ENCODE results near the gene ATF3.

ATF3 gene

DNA sequence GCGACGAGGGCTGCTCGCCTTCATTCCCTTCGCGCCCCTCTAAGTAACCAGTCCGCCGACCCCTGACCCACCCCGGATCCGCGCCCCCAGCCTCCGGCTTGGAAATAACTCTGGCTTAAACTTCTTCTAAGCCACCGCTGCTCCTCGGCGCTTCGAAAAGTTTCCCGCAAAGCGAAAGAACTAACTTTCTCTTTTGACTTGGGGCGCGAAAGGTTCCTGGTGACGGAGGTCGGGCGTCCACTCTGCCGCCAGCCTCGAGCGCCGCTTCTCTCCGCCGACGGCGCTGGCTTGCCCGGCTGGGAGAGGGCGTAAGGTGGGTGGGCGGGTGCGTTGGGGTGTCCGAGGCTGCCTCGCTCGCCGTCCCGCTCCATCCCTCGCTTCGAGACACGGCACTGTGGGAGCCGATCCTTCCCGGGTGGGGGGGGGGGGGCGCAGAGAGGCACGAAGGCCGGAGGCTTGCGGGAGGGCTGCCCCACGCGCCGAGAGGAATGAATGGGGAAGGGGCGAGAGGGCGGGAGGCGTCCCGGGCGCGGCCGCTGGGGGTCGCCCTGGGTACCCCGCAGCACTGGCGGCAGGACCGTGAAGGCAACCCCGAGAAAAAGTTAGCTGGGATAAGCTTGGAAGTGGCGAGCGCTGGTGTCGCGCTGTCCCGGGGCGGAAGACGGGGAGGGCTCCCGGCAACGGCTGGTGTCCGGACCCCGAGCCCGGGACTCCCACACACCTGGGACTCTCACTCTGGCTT, 569 bp downstream of the ATF3 start:
- DNase-seq (ENCODE audit: low read depth, low spot score), result peak; percentile 81

DNA sequence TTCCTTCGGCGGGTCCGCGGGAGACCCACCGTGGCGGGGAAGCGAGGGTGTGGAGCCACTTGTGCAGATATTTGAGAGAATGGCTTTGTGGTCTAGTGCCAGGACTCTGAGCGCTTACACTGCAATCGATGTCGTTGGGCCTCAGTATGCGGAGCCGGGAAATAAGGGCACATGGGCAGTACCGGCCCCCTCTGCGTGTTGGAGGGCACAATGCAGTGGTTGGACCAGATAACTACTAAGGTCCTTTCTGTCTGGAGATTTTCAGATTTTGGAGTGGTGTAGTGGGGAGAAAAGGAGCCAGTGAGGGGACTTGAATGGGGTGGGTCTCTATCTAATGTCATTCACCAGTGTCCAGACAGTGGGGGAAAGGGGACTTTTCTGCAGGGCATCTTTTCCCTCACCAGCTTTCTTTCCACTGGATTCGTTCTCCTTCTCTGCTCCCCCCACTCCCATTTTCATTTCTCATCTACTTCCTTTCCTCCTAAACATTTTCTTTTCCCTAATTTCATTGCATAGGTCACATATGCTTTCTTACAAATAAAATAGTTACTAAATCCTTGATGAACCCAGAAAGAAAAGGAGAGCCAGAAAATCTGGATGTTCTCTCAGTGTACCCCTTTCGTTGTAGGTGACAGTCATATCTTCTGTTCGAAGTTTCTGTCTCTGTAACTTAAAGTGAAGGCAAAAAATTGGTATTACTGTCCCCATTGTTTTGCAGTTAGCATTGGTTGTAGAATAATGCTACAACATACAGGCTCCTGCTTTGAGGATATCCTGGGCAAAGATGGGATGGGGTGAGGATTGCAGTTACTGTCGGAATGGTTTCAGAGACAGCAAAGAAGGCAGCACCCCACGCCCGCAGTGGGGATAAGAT, 1.4 kb downstream of the ATF3 start:
- DNase-seq (ENCODE audit: low read depth, low spot score), result no peak

DNA sequence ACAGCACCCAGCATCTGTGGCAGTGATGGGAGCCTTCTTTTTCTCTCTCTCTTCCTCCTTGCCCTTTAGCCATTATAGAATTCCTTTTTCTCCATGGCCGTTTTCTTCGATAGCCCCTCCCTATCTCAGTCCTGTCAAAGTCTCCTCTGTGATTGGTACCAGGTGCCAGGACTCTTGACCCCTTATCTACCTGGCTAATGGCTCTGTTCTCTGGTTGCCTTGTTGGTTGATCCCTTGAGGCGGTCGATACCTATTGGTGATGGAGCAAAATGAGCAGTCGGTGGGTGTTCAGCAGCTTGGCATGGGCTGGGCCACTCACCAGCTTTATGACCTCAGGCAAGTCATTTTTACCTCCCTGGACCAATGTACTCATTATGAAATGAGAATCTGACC, 2.0 kb downstream of the ATF3 start:
- DNase-seq (ENCODE audit: low read depth, low spot score), result peak; percentile 37

DNA sequence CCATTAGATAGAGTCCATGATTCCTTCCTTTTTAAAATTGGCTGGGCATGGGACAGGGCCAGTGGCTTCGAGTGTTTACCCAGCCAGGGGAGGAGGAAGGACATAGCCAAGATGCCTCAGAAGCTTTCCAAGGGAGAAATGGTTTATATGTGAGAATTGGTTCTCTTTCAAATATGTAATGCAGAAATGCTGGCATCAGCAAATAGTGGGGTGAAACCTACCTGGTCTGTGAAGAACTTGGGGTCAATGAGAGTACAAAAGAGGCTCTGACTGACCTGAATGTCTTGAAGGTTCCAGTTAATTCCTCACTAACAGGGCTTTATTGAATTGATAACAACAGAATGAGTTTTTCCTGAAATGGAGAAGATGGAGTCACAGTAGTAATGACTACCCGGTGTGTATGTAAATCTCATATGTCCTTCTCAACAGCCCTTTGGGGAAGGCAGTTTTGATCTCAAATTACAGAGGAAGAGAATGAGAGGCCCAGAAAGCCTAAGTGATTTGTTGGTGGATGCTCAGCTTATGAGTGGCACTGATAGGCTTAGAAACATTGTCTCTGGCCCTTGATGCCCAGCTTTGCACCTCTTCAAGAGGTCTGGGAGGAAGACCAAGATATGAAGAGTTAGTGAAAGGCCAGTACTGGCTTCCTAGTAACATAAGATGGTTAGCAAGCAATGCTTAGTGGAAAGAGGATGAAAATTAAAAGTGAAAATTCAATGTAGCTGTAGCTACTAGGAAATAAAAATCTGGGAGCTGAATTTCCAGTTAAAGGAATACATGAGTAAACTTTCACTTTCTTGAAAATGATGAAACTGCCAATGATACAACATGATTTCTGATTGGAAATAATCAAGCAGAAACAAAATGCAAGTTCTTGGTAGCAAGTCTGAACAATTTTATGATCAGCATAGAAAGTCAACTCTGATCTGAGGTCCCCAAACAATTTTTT, 2.7 kb downstream of the ATF3 start:
- DNase-seq (ENCODE audit: low read depth, low spot score), result no peak

DNA sequence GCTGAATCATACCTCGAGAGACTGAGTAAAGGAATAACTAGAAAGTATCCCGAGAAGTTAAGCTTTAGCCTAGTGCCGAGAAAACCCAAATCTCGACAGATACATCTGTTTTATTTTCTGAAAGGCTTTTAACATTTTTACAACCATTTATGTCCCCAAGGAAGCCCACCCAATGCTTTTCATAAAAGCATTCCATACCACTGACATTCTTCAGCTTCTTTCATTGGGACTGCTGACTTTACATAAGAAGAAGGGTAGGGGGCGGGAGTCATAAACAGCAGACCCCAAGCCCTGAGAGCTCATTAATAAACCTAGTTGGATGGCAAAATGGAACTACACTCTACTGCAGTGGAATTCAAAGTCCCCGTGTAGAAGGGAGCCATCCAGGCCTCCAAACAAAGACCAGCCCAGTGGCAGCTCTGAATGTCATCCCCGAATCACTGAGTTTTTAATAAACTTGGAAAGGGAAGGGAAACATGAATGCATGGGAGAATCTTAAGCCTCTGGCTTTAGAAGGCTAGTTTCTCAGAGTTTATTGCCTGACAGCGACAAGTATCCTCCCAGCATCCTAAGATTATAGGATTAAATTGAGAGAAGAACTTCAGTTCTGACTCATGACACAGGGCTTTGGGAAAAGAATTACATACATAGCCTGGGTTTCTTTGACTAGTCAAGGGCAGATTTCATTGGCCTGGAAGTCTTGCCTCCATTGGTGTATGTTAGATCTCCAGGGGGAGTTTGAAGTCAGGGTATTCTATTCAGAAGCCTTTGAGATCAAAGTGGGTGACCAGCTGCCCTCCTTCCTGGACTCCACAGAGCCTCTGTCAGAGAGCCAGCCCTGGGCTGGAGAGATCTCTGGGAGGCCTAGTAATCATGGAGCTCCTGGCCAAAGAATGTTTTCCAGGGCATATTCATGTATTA, 3.7 kb downstream of the ATF3 start:
- peak; percentile 73 for DNase-seq (ENCODE audit: low read depth, low spot score)

DNA sequence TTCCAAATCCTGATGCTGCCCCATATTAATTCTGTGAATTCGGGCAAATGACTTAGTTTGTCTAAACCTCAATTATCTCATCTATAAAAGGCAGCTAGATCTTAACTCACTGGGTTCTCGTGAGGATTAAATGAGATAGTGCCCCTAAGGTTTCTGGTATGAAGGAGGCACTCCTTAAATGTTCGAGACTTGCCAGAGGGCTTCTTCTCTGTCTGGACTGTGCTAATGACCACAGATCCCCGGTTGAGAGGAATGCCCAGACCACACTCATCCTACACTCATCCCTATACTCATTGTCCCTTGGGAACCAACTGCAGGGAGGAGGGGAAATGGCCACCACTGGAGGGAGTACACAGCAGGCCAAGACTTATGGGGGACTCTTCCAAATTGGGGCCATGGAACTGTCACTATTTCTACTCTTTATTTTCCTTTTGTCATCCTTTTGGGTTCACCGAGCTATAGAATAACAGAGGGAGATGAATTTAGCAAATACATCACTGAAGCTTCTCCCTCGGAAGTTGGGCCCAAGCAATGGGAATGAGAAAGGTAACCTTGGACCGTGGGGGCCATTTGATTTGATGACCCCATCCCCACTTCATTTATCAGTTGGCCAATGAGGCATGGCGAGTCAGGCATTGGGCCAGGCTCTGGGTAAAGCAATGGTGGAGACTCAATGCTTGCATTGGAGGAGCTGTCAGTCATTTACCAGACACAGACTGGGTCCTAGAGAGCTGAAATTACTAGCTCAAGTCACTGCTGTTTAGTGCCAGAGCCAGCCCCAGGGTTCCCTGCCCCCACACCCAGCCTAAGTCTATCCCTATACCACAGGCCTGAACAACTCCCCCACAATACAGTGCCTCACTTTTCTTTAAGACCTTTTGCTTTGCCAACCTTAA, 5.1 kb downstream of the ATF3 start:
- DNase-seq (ENCODE audit: low read depth, low spot score), result peak; percentile 70

DNA sequence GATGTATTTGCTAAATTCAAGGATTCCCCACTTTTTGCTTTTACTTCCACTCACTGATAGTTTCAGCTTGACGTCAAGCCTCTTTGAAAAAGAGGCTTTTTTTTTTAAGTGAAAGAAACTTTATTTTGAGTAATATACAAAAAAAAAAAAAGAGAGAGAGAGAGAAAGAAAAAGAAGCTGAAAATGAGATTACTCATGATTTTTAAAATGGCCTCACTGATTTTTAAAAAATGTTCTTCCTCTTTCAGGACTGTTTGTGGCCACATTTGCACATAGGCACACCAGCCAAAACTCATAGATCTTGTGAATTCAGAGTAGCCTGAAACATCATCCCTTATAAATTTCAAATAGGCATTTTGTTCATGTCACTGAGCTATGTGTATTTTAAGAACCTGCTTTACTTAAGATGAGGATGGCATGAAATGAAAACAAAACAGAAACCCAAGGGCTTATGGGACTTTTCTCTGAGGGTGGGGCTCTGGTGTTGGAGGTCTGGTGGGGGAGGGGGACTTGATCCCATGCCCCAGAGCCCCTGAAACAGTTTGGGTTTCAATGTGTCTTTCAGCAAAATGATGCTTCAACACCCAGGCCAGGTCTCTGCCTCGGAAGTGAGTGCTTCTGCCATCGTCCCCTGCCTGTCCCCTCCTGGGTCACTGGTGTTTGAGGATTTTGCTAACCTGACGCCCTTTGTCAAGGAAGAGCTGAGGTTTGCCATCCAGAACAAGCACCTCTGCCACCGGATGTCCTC, 6.1 kb downstream of the ATF3 start:
- no peak for DNase-seq (ENCODE audit: low read depth, low spot score)

DNA sequence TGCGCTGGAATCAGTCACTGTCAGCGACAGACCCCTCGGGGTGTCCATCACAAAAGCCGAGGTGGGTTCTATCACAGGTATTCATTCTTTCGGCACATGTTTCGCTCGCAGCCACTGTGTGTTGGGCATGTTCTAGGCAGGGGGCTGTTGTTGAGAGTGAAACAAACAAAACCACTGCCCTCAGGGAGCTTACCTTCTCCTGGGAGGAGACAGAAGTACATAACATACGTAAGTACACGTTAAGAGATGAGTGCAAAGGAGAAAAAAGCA, 6.6 kb downstream of the ATF3 start:
- DNase-seq (ENCODE audit: low read depth, low spot score), result peak; percentile 92

DNA sequence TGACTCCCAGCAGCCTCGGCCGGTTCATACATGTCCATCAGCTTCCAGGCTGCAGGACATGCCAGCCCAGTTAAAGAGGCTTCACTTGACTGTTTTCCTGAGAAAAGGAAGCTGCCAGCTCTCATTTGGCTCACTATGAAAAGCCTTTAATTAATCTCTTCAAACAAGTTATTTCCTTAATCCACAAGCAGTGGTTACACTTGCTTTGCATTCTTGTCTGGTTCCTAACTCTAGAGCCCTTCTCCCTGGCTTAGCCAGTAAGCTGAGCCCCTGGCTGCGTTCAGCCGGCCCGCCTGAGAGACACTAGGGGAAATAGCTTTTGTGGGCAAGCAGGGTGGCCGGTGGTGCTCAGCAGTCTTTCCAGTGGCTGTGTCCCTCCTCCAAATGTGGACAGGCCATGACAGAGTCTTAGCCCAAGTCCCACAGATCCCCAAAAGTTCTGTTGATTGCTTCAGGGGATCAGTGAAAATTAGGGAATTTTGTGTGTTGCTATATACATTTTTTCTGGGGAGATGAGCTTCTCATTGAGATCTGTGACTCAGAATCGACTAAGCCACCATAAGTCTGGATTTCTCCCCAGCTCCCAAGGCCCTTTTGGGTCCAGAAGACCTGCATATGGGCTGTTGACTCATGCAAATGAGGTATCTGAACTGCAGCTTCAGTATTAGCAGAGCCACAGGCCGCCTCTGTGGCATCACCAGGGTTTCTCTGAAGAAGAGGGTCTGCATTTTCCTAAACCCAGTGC, 10.1 kb downstream of the ATF3 start:
- no peak for DNase-seq (ENCODE audit: low read depth, low spot score)

DNA sequence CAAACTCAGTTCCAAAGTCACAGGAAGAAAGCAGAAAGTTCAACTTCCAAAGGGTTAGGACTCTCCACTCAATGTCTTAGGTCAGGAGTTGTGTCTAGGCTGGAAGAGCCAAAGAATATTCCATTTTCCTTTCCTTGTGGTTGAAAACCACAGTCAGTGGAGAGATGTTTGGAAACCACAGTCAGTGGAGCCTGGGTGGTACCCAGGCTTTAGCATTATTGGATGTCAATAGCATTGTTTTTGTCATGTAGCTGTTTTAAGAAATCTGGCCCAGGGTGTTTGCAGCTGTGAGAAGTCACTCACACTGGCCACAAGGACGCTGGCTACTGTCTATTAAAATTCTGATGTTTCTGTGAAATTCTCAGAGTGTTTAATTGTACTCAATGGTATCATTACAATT, 11.7 kb downstream of the ATF3 start:
- no peak for DNase-seq (ENCODE audit: low read depth, low spot score)

DNA sequence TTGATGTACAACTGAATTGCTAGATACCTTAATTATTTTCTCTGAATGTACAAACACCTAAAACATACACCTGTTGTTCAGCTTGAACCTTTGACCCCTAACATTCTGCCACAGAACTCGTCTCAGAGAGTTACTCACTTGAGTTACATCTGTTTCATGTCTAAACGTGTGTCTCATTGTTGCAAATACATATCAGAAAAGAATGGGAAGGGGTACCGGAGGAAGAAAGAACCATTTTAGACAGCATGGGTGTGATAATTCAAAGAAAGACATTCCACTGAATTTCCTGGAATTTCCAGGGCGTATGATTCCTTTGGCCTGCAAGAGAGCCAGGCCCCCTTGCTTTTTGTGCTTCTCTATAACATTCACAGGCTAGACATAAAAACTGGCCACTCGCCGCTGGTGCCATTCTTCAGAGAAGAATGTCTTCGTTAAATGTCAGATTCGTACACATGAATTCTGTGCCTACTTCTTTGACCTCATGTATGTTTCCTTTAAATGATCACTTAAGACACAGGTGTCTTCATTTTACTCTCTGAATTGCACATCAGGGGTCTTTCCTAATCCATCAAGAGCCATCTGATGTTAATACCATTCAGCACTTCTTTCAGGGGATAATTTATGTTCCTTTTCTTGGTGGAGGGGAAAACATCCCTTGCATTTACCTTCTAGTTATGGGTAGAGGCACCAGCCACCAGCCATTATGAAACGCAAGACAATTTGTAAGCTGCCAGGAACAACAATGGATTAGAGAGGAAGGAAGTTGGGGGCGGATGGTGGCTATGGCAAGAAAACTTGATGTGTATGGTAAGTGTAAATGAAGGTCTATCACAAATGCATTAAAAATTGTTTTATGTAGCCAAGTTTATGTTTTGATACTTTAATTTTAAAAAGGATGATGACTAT, 12.7 kb downstream of the ATF3 start:
- DNase-seq (ENCODE audit: low read depth, low spot score), result no peak

DNA sequence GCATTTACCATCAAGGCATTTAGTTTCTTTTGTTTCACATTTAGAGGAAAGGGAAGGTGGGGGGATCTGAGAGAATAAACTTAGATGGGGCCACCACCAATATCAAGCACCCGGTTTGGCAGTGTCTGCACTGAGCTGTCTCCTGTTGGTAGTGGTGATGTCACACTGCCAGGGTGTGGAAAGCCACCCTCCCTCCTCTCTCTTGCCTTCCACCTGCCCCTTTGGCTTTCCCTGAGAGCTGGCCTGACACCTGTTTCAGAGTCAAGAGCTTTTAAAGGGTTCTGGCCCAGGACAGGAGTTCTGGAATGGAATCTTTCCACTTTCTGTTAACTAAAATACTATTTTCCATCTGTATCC, 13.4 kb downstream of the ATF3 start:
- no peak for DNase-seq (ENCODE audit: low read depth, low spot score)

DNA sequence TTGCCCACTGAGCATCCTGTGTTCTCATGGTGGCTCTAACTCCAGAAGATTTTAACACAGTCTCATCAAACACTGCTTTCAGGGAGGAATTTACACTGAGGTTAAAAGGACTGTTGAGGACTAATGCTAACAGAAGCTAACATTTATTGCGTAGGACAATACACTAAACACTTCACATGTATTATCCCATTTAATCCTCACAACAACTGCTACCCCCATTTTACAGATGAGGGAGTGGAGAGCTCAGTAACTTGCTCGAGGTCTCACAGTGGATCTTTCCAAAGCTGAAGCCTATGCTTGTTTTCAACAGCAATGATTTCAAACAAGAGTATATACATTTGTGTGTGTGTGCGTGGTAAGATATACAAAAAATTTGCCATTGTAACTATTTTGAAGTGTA, 13.9 kb downstream of the ATF3 start:
- no peak for DNase-seq (ENCODE audit: low read depth, low spot score)

DNA sequence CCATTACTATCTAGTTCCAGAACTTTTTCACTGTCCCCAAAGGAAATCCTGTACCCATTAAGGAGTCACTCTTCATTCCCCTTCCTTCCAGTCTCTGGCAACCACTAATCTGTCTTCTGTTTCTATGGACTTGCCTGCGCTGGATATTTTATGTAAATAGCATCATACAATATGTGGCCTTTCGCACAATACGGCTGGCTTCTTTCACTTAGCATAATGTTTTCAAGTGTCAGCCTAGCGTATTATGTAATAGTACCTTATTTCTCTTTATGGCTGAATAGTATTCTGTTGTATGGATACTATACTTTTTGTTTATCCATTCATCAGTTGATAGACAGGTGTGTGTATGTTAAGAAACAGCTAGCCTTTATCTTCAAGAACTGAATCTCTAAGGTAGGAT, 14.3 kb downstream of the ATF3 start:
- DNase-seq (ENCODE audit: low read depth, low spot score), result no peak

DNA sequence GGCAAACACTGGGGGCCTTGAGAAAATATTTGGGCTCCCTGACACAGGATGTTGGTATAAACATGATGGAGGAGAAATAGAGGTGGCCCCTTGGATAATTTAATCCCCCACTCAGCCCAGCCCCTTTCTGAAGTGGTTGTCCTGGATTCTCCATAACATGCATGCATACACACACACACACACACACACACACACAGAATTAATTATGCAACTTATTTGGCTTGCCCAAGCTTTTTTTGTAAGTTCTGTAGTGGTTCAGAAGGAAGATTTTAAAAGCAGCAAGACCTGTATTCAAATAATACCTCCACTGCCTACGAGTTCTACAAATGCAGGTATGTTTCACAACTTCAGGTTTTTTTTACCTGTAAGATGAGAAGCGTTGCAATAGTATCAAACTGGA, 15.0 kb downstream of the ATF3 start:
- DNase-seq (ENCODE audit: low read depth, low spot score), result no peak

DNA sequence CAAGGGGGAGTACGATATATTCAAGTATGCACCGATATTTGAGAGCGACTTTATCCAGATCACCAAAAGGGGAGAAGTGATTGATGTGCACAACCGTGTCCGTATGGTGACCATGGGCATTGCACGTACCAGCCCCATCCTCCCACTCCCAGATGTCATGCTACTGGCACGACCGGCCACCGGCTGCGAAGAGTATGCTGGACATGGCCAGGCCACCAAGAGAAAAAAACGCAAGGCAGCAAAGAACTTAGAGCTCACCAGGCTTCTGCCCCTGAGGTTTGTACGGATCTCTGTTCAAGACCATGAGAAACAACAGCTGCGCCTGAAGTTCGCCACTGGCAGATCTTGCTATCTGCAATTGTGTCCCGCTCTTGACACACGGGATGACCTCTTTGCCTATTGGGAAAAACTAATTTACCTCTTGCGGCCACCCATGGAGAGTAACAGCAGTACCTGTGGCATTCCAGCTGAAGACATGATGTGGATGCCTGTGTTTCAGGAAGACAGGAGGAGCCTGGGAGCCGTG, 16.5 kb downstream of the ATF3 start:
- no peak for DNase-seq (ENCODE audit: low read depth, low spot score)

DNA sequence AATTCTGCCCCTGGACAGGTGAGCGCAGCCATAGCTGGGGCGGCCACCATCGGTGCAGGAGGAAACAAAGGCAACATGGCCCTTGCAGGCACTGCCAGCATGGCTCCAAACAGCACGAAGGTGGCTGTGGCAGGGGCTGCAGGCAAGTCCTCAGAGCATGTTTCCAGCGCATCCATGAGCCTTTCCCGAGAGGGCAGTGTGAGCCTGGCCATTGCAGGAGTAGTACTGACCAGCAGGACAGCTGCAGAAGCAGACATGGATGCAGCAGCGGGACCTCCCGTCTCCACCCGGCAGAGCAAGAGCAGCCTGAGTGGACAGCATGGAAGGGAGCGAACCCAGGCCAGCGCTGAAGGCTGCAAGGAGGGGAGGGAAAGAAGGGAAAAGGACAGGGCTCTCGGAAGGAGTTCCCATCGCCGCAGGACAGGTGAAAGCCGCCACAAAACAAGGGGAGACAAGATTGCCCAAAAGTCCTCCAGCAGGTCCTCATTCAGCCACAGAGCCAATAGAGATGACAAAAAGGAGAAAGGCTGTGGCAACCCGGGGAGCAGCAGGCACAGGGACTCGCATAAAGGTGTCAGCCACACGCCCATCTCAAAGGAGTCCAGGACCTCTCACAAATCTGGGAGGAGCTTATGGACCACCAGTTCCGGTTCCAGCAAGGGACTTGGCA, 17.4 kb downstream of the ATF3 start:
- DNase-seq (ENCODE audit: low read depth, low spot score), result no peak

Data from ELF-1 (cell line).